Endothelial cell of umbilical vein (primary cell): Measurements from ENCODE around the gene CELSR2. TPM values are rescaled to one million over a fixed set of nuclear protein-coding genes. Genes with fewer than 3 reads are reported as not detected.

Source experiments
- BruUV-seq: library from RNA; stranded (reverse); fragments of 400-500 nt; replicated peaks from 2 replicates; lab custom pipeline; 2021; lab: Mats Ljungman, UMichigan
- CTCF ChIA-PET: fragments of 300-600, 350-600 bp; sonication (Branson Sonifier 250); formaldehyde crosslinking; loops from one replicate; lab custom pipeline; 2021; ENCODE audit warnings: antibody characterized with exemption, inconsistent platforms; lab: Charles Lee
- POLR2A ChIA-PET: fragments of 300-600, 350-600 bp; sonication (Branson Sonifier 250); formaldehyde crosslinking; loops from one replicate; lab custom pipeline; 2021; ENCODE audit warnings: antibody characterized with exemption, inconsistent platforms; lab: Charles Lee
- DNase-seq: peaks from one replicate; pipeline ENCODE4 v3.0.0-alpha.2; 2011; ENCODE audit warnings: low read depth, low spot score
- FAIRE-seq: peaks from 2 replicates; lab custom pipeline; 2011; peaks lifted over from hg19 to GRCh38; lab: Jason Lieb, UNC
- H2AFZ ChIP-seq: 2 replicates; pipeline ENCODE4 v1.6.0; 2012; ENCODE audit warnings: low read depth, low read length, control low read depth, inconsistent platforms
- H3K27ac ChIP-seq: 2 replicates; pipeline ENCODE4 v1.5.1; 2011; ENCODE audit warnings: low read depth, mild to moderate bottlenecking, control low read depth, low read length, moderate library complexity; ENCODE audit not compliant: insufficient read depth
- H3K27me3 ChIP-seq, 2 experiments: 2 replicates each; pipeline versions ENCODE4 v1.6.0 to v1.6.1; 2011; ENCODE audit warnings: low read length in 2 of 2, mixed read lengths in 1 of 2; ENCODE audit not compliant: control insufficient read depth in 2 of 2, insufficient read depth in 2 of 2
- H3K36me3 ChIP-seq, 2 experiments: 2 replicates in 1 of 2; 3 replicates in 1 of 2; pipeline ENCODE4 v1.5.1; 2011; ENCODE audit warnings: low read length in 2 of 2, mild to moderate bottlenecking in 1 of 2, moderate library complexity in 1 of 2; ENCODE audit not compliant: control insufficient read depth in 2 of 2, insufficient read depth in 2 of 2; ENCODE audit errors: extremely low read depth in 1 of 2
- H3K4me1 ChIP-seq: 3 replicates; pipeline ENCODE4 v1.5.1; 2011; ENCODE audit warnings: mild to moderate bottlenecking, low read length; ENCODE audit not compliant: control insufficient read depth, insufficient read depth; ENCODE audit errors: extremely low read depth
- H3K4me2 ChIP-seq: 2 replicates; pipeline ENCODE4 v1.6.1; 2011; ENCODE audit warnings: low read length, control low read depth, mixed read lengths; ENCODE audit not compliant: insufficient read depth
- H3K4me3 ChIP-seq, 3 experiments: fragments of 200-600 bp in 1 of 3; sonication (generic), shearing (Covaris generic) in 1 of 3; replicated peaks in 1 of 3; 2 replicates each; pipeline ENCODE4 v1.5.1; 2011 to 2016; ENCODE audit warnings: control low read depth in 3 of 3, low read length in 3 of 3, mild to moderate bottlenecking in 2 of 3, inconsistent platforms in 1 of 3, low read depth in 1 of 3, moderate library complexity in 1 of 3; ENCODE audit not compliant: insufficient read depth in 1 of 3
- H3K79me2 ChIP-seq: 2 replicates; pipeline ENCODE4 v1.6.0; 2012; ENCODE audit warnings: low read length, inconsistent platforms; ENCODE audit not compliant: control insufficient read depth, insufficient read depth
- H3K9ac ChIP-seq: replicated peaks from 2 replicates; pipeline ENCODE3; 2011; ENCODE audit warnings: low read length, control low read depth; ENCODE audit not compliant: insufficient read depth; ENCODE audit errors: extremely low read depth
- H3K9me1 ChIP-seq: replicated peaks from 3 replicates; pipeline ENCODE4 v1.6.0; 2011; ENCODE audit warnings: mild to moderate bottlenecking, low read length; ENCODE audit not compliant: control insufficient read depth, insufficient read depth; ENCODE audit errors: extremely low read depth
- H3K9me3 ChIP-seq: replicated peaks from 2 replicates; pipeline ENCODE4 v1.5.1; 2012; ENCODE audit warnings: low read length, inconsistent platforms; ENCODE audit not compliant: control insufficient read depth, insufficient read depth
- H4K20me1 ChIP-seq: replicated peaks from 2 replicates; pipeline ENCODE3; 2011; ENCODE audit warnings: mild to moderate bottlenecking, low read length; ENCODE audit not compliant: control insufficient read depth, insufficient read depth; ENCODE audit errors: extremely low read depth
- CTCF ChIP-seq, 2 donors: IDR thresholded peaks; 1 replicate in 1 of 2; 2 replicates in 1 of 2; pipeline ENCODE4 v1.5.1; 2011; ENCODE audit warnings: low read length in 2 of 2, mild to moderate bottlenecking in 2 of 2, moderate library complexity in 2 of 2, control low read depth in 1 of 2, inconsistent platforms in 1 of 2, low read depth in 1 of 2; ENCODE audit not compliant: insufficient read depth in 1 of 2; ENCODE audit errors: extremely low read depth in 1 of 2
- FOS ChIP-seq: IDR thresholded peaks from 2 replicates; pipeline ENCODE4 v1.6.1; 2011; ENCODE audit warnings: mild to moderate bottlenecking, low read length, moderate library complexity, borderline replicate concordance; ENCODE audit not compliant: insufficient read depth
- MAX ChIP-seq: IDR thresholded peaks from 2 replicates; pipeline ENCODE4 v1.6.1; 2011; ENCODE audit not compliant: insufficient read depth, insufficient read length
- POLR2AphosphoS5 ChIP-seq: IDR thresholded peaks from 2 replicates; pipeline ENCODE4 v1.6.1; 2012; ENCODE audit warnings: low read depth, mild to moderate bottlenecking, control low read depth, low read length, moderate library complexity; ENCODE audit not compliant: insufficient read depth
- dilution Hi-C: fragments of 300-500 bp; cut with MboI; formaldehyde crosslinking; loops from one replicate; pipeline ENCODE4 v1.15.0; 2019; ENCODE audit warnings: low sequenced_read_pairs; ENCODE audit not compliant: extremely low pct_ligation_motif_present
- intact Hi-C: fragments of 100-400 bp; cut with micrococcal nuclease; formaldehyde crosslinking; loops from one replicate; pipeline ENCODE4 v1.10.0; 2022
- polyA plus RNA-seq, 4 experiments: library from polyadenylated mRNA; depleted of rRNA in 3 of 4; stranded (reverse) in 3 of 4; unstranded in 1 of 4; fragments of >200 nt; gene quantifications; 2 replicates each; pipeline versions ENCODE4 v1.2.1 to v1.2.3, GENCODE V29; 2011 to 2012; ENCODE audit warnings: missing spikeins in 1 of 4
- total RNA-seq: library from RNA; stranded (reverse); gene quantifications from 2 replicates; pipeline ENCODE4 v1.2.3, GENCODE V29; 2021

The CELSR2 gene
- total and polyA plus RNA-seq, 2 donors (not counting 3 experiments of a cell fraction or from before 2014, with no cell fraction given) = 0.90 to 1.4 TPM

- ChIA-PET POLR2A (no interaction called here), CTCF (interaction anchor here (0.6 to 4.8 kb wide), 22 partner anchors 10 to 268 kb away, joined by 3 to 282 read pairs (median 4); partner anchors contain the start of gene SORT1)
- no peak overlapping the region for H3K4me3 ChIP-seq
- no peak overlapping the region for H3K9ac ChIP-seq
- FAIRE-seq (peak; percentile 92), DNase-seq (peak; percentile 69)
- H2AFZ ChIP-seq = peak overlapping the region; percentile 25
- no peak overlapping the region for H3K4me2 ChIP-seq
- no peaks in the 10 kb centered on the region for H3K27me3 ChIP-seq
- H3K27ac ChIP-seq = no peak overlapping the region
- dilution Hi-C loops = no loop called here
- peaks cover 12% of the 10 kb centered on the region for H3K4me1 ChIP-seq
- no peaks in the 10 kb centered on the region for H3K9me3 ChIP-seq
- peaks cover 13% of the 10 kb centered on the region for H3K79me2 ChIP-seq
- no peaks in the 10 kb centered on the region for H3K9me1 ChIP-seq
- intact Hi-C loops = loop anchor here (1.0 to 10.0 kb wide), 2 partner anchors 122 to 207 kb away; partner anchors contain the start of gene ATXN7L2
- no peak for TF ChIP-seq FOS
- TF ChIP-seq MAX = peak; percentile 19
- TF ChIP-seq POLR2AphosphoS5 = no peak
- TF ChIP-seq CTCF (IDR thresholded peaks at IDR 0.05; ENCODE audit: extremely low read depth in 1 of 2, insufficient read depth in 1 of 2, low read depth in 1 of 2, low read length in 2 of 2) = peak; percentile 78 to 95
- no TSS peak for BruUV-seq
- no peaks in the 10 kb centered on the region for H4K20me1 ChIP-seq
- H3K36me3 ChIP-seq = no peaks in the 10 kb centered on the region
Observed at GRCh38 chr1:109277434-109278204, 28.3 kb downstream of the CELSR2 start.
